Fibroblast of peridontal ligament (primary cell): Measurements from ENCODE around the gene DCAF7.

Experiments used
- DNase-seq: peaks from one replicate; pipeline ENCODE4 v3.0.0-alpha.2; 2010; ENCODE audit errors: extremely low read depth

Gene DCAF7

GRCh38 chr17:63544467-63545301, 5.6 kb upstream of the DCAF7 start:
- no peak for DNase-seq

GRCh38 chr17:63546308-63547082, 3.8 kb upstream of the DCAF7 start:
- DNase-seq = no peak

GRCh38 chr17:63547083-63547523, 3.2 kb upstream of the DCAF7 start:
- no peak for DNase-seq

GRCh38 chr17:63549289-63549945, 860 bp upstream of the DCAF7 start:
- DNase-seq = no peak

- DNase-seq = peak; percentile 26
These were observed 751 bp downstream of the DCAF7 start for GRCh38 chr17:63550817-63551639.

GRCh38 chr17:63552211-63552610, 1.9 kb downstream of the DCAF7 start:
- peak; percentile 30 for DNase-seq

- DNase-seq = no peak
These were observed 5.4 kb downstream of the DCAF7 start for GRCh38 chr17:63555500-63556156.

GRCh38 chr17:63557416-63557815, 7.1 kb downstream of the DCAF7 start:
- DNase-seq = no peak

- no peak for DNase-seq
These were observed 8.2 kb downstream of the DCAF7 start for GRCh38 chr17:63558441-63558840.

- no peak for DNase-seq
These were observed 11.5 kb downstream of the DCAF7 start for GRCh38 chr17:63561819-63562218.

- no peak for DNase-seq
These were observed 13.1 kb downstream of the DCAF7 start for GRCh38 chr17:63563339-63563738.

GRCh38 chr17:63564562-63564961, 14.3 kb downstream of the DCAF7 start:
- no peak for DNase-seq

GRCh38 chr17:63567229-63567628, 17.0 kb downstream of the DCAF7 start:
- DNase-seq = no peak

- no peak for DNase-seq
These were observed 18.3 kb downstream of the DCAF7 start for GRCh38 chr17:63568563-63568962.

GRCh38 chr17:63571632-63572310, 21.5 kb downstream of the DCAF7 start:
- peak; percentile 70 for DNase-seq

GRCh38 chr17:63573634-63574033, 23.4 kb downstream of the DCAF7 start:
- peak; percentile 8 for DNase-seq

- no peak for DNase-seq
These were observed 27.9 kb downstream of the DCAF7 start for GRCh38 chr17:63578027-63578768.

- no peak for DNase-seq
These were observed 28.5 kb downstream of the DCAF7 start for GRCh38 chr17:63578769-63579111.

GRCh38 chr17:63579633-63580032, 29.4 kb downstream of the DCAF7 start:
- DNase-seq = no peak

- DNase-seq = peak; percentile 12
These were observed 37.5 kb downstream of the DCAF7 start for GRCh38 chr17:63587770-63588169.
